HEK293 (cell line): Measurements from ENCODE around the gene RAB6A.

Source experiments
- CTCF ChIA-PET: fragments of 350-600 bp; formaldehyde crosslinking; extraction: SDS; loops from one replicate; lab custom pipeline; 2021; ENCODE audit warnings: antibody characterized with exemption; lab: Yijun Ruan, JAX
- POLR2A ChIA-PET: fragments of 300-600 bp; formaldehyde crosslinking; extraction: SDS; loops from one replicate; lab custom pipeline; 2020; ENCODE audit warnings: antibody characterized with exemption, inconsistent platforms; lab: Yijun Ruan, JAX
- H3K27ac ChIP-seq: fragments of 200-500 bp; sonication (Bioruptor generic); 2 replicates; pipeline ENCODE4 v1.5.1; 2014; ENCODE audit warnings: low read depth, low read length, control low read depth, inconsistent platforms; ENCODE audit errors: extremely low read depth
- H3K36me3 ChIP-seq, 2 experiments: fragments of 200-500 bp in 1 of 2; sonication (Bioruptor generic) in 1 of 2; 1 replicate in 1 of 2; 2 replicates in 1 of 2; pipeline ENCODE4 v1.5.1; 2014 to 2017; ENCODE audit warnings: inconsistent platforms in 2 of 2, low read length in 2 of 2; ENCODE audit not compliant: control insufficient read depth in 2 of 2, insufficient read depth in 1 of 2
- H3K4me1 ChIP-seq: fragments of 200-500 bp; sonication (Bioruptor generic); 2 replicates; pipeline ENCODE4 v1.5.1; 2014; ENCODE audit warnings: mild to moderate bottlenecking, low read length, inconsistent platforms; ENCODE audit not compliant: control insufficient read depth, insufficient read depth
- H3K4me3 ChIP-seq: 2 replicates; pipeline ENCODE4 v1.5.1; 2011; ENCODE audit warnings: low read depth, mild to moderate bottlenecking, control low read depth, low read length, moderate library complexity
- H3K9me3 ChIP-seq: fragments of 200-500 bp; sonication (Bioruptor generic); 2 replicates; pipeline ENCODE4 v1.5.1; 2014; ENCODE audit warnings: low read depth, low read length, inconsistent platforms; ENCODE audit not compliant: control insufficient read depth, insufficient read depth
- BCL11A ChIP-seq: fragments of 450-650 bp; formaldehyde crosslinking; IDR thresholded peaks from 2 replicates; pipeline ENCODE4 v1.5.1; 2016; ENCODE audit warnings: low read depth, missing biosample characterization, missing genetic modification characterization
- KLF10 ChIP-seq: fragments of 450-650 bp; IDR thresholded peaks from 2 replicates; pipeline ENCODE4 v1.5.1; 2018; ENCODE audit warnings: missing biosample characterization, mild to moderate bottlenecking, missing genetic modification characterization
- KLF17 ChIP-seq: fragments of 450-650 bp; formaldehyde crosslinking; IDR thresholded peaks from 2 replicates; pipeline ENCODE4 v1.5.1; 2016; ENCODE audit warnings: missing biosample characterization, missing genetic modification characterization
- KLF8 ChIP-seq: fragments of 450-650 bp; formaldehyde crosslinking; IDR thresholded peaks from 2 replicates; pipeline ENCODE4 v1.5.1; 2016; ENCODE audit warnings: missing biosample characterization, missing genetic modification characterization
- TCF7L2 ChIP-seq: IDR thresholded peaks from 2 replicates; pipeline ENCODE4 v1.6.1; 2011; ENCODE audit warnings: low read depth, mild to moderate bottlenecking, inconsistent platforms, low read length, moderate library complexity, borderline replicate concordance
- YY1 ChIP-seq: fragments of 450-650 bp; formaldehyde crosslinking; IDR thresholded peaks from 2 replicates; pipeline ENCODE4 v1.5.1; 2018; ENCODE audit warnings: missing biosample characterization, missing genetic modification characterization
- YY2 ChIP-seq: fragments of 450-650 bp; formaldehyde crosslinking; IDR thresholded peaks from 2 replicates; pipeline ENCODE4 v1.5.1; 2016; ENCODE audit warnings: missing biosample characterization, missing genetic modification characterization
- ZFP3 ChIP-seq: fragments of 450-650 bp; formaldehyde crosslinking; IDR thresholded peaks from 2 replicates; pipeline ENCODE4 v1.5.1; 2016; ENCODE audit warnings: low read depth, missing biosample characterization, missing genetic modification characterization
- ZNF133 ChIP-seq: fragments of 450-650 bp; formaldehyde crosslinking; IDR thresholded peaks from 2 replicates; pipeline ENCODE4 v1.5.1; 2016; ENCODE audit warnings: missing biosample characterization, missing genetic modification characterization
- ZNF16 ChIP-seq: fragments of 450-650 bp; formaldehyde crosslinking; IDR thresholded peaks from 2 replicates; pipeline ENCODE4 v1.5.1; 2016; ENCODE audit warnings: low read depth, missing biosample characterization, missing genetic modification characterization
- ZNF2 ChIP-seq: fragments of 450-650 bp; formaldehyde crosslinking; IDR thresholded peaks from 2 replicates; pipeline ENCODE4 v1.5.1; 2016; ENCODE audit warnings: missing biosample characterization, missing genetic modification characterization
- ZNF223 ChIP-seq: fragments of 450-650 bp; formaldehyde crosslinking; IDR thresholded peaks from 2 replicates; pipeline ENCODE4 v1.5.1; 2016; ENCODE audit warnings: missing biosample characterization, missing genetic modification characterization
- ZNF292 ChIP-seq: fragments of 450-650 bp; formaldehyde crosslinking; IDR thresholded peaks from 2 replicates; pipeline ENCODE4 v1.5.1; 2016; ENCODE audit warnings: low read depth, missing biosample characterization, missing genetic modification characterization, borderline replicate concordance
- ZNF302 ChIP-seq: fragments of 450-650 bp; formaldehyde crosslinking; IDR thresholded peaks from 2 replicates; pipeline ENCODE4 v1.5.1; 2016; ENCODE audit warnings: missing biosample characterization, missing genetic modification characterization, low read depth
- ZNF366 ChIP-seq: fragments of 450-650 bp; formaldehyde crosslinking; conservative IDR thresholded peaks from 2 replicates; pipeline ENCODE4 v1.5.1; 2016; ENCODE audit warnings: missing biosample characterization, missing genetic modification characterization
- ZNF37A ChIP-seq: fragments of 450-650 bp; IDR thresholded peaks from 2 replicates; pipeline ENCODE4 v1.5.1; 2018; ENCODE audit warnings: missing biosample characterization, missing genetic modification characterization
- ZNF391 ChIP-seq: fragments of 450-650 bp; formaldehyde crosslinking; IDR thresholded peaks from 2 replicates; pipeline ENCODE4 v1.5.1; 2016; ENCODE audit warnings: low read depth, missing biosample characterization, missing genetic modification characterization, borderline replicate concordance
- ZNF48 ChIP-seq: fragments of 450-650 bp; formaldehyde crosslinking; IDR thresholded peaks from 2 replicates; pipeline ENCODE4 v1.5.1; 2016; ENCODE audit warnings: missing biosample characterization, missing genetic modification characterization
- ZNF544 ChIP-seq: fragments of 450-650 bp; formaldehyde crosslinking; IDR thresholded peaks from 2 replicates; pipeline ENCODE4 v1.5.0; 2017; ENCODE audit warnings: missing biosample characterization, missing genetic modification characterization
- ZNF549 ChIP-seq: fragments of 450-650 bp; IDR thresholded peaks from 2 replicates; pipeline ENCODE4 v1.5.1; 2018; ENCODE audit warnings: missing biosample characterization, missing genetic modification characterization, mild to moderate bottlenecking, inconsistent platforms, moderate library complexity
- ZNF560 ChIP-seq: fragments of 450-650 bp; formaldehyde crosslinking; IDR thresholded peaks from 2 replicates; pipeline ENCODE4 v1.5.1; 2017; ENCODE audit warnings: missing biosample characterization, missing genetic modification characterization, borderline replicate concordance
- ZNF585B ChIP-seq: fragments of 450-650 bp; formaldehyde crosslinking; IDR thresholded peaks from 2 replicates; pipeline ENCODE4 v1.5.1; 2016; ENCODE audit warnings: missing biosample characterization, missing genetic modification characterization
- ZNF624 ChIP-seq: fragments of 450-650 bp; formaldehyde crosslinking; IDR thresholded peaks from 2 replicates; pipeline ENCODE4 v1.5.1; 2017; ENCODE audit warnings: missing biosample characterization, missing genetic modification characterization
- ZNF677 ChIP-seq: fragments of 450-650 bp; IDR thresholded peaks from 2 replicates; pipeline ENCODE4 v1.5.0; 2018; ENCODE audit warnings: missing biosample characterization, mild to moderate bottlenecking, missing genetic modification characterization, moderate library complexity
- ZNF701 ChIP-seq: fragments of 450-650 bp; formaldehyde crosslinking; IDR thresholded peaks from 2 replicates; pipeline ENCODE4 v1.5.1; 2016; ENCODE audit warnings: missing biosample characterization, missing genetic modification characterization
- ZNF707 ChIP-seq: fragments of 450-650 bp; formaldehyde crosslinking; IDR thresholded peaks from 2 replicates; pipeline ENCODE4 v1.5.1; 2016; ENCODE audit warnings: missing biosample characterization, missing genetic modification characterization
- ZNF792 ChIP-seq: fragments of 450-650 bp; formaldehyde crosslinking; IDR thresholded peaks from 2 replicates; pipeline ENCODE4 v1.5.1; 2016; ENCODE audit warnings: missing biosample characterization, missing genetic modification characterization
- ZSCAN16 ChIP-seq: fragments of 450-650 bp; formaldehyde crosslinking; IDR thresholded peaks from 2 replicates; pipeline ENCODE4 v1.5.1; 2016; ENCODE audit warnings: missing biosample characterization, missing genetic modification characterization
- ZSCAN5A ChIP-seq: fragments of 450-650 bp; formaldehyde crosslinking; IDR thresholded peaks from 2 replicates; pipeline ENCODE4 v1.5.1; 2016; ENCODE audit warnings: missing biosample characterization, missing genetic modification characterization
- TF ChIP-seq, protein P1 (sequence below): fragments of 450-650 bp; formaldehyde crosslinking; IDR thresholded peaks from 2 replicates; pipeline ENCODE4 v1.5.1; 2017; ENCODE audit warnings: missing biosample characterization, missing genetic modification characterization

The RAB6A gene

DNA sequence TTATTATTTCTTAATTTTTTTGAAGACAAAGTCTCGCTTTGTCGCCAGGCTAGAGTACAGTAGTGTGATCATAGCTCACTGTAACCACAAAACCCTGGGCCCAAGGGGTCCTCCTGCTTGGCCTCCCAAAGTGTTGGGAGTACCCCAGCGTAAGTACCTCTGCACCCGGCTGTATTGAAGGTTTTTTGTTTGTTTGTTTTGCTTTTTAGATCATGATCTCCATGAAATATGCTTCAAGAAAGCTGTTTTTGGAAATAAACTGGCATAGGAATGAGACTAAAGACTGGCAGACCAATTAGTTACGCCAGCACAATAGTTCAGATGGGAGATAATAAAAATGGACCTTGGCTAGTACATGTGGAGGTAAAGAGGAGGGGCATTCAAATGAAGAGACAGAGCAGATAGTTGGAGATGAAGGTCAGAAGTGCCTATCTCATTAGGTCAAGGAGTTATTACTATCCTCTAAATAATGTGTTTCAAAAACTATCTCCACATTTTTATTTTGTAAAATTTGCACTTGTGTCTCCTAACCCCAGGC lies 22.7 kb upstream of the RAB6A start:
- TF ChIP-seq ZNF2: no peak
- TF ChIP-seq KLF8 (tag by site-specific recombination): no peak
- TF ChIP-seq ZNF133 (tag by site-specific recombination): no peak
- TF ChIP-seq ZFP3 (tag by site-specific recombination): no peak
- TF ChIP-seq ZNF701 (tag by site-specific recombination): no peak
- TF ChIP-seq ZSCAN5A: no peak
- no peak for TF ChIP-seq ZNF585B (tag by site-specific recombination)
- TF ChIP-seq YY1 (tag by site-specific recombination): no peak
- no peak for TF ChIP-seq ZNF292 (tag by site-specific recombination)
- no peak for TF ChIP-seq TCF7L2
- no peak for TF ChIP-seq ZNF707
- no peak for TF ChIP-seq ZNF560 (tag by site-specific recombination)
- TF ChIP-seq KLF10: no peak
- TF ChIP-seq ZNF391 (tag by site-specific recombination): no peak
- no peaks in the 10 kb centered on the region for H3K36me3 ChIP-seq
- CTCF ChIA-PET: interaction anchor here (0.8 to 1.3 kb wide), 2 partner anchors 158 to 196 kb away, joined by 3 read pairs; no protein-coding TSS in a partner anchor
- no peaks in the 10 kb centered on the region for H3K9me3 ChIP-seq
- H3K4me3 ChIP-seq: no peak overlapping the region
- POLR2A ChIA-PET: no interaction called here
- H3K4me1 ChIP-seq: no peaks in the 10 kb centered on the region
- no peak overlapping the region for H3K27ac ChIP-seq

- POLR2A ChIA-PET: no interaction called here
- CTCF ChIA-PET: no interaction called here
- H3K4me3 ChIP-seq: no peak overlapping the region
- no peak overlapping the region for H3K27ac ChIP-seq
- H3K4me1 ChIP-seq: no peaks in the 10 kb centered on the region
- no peaks in the 10 kb centered on the region for H3K9me3 ChIP-seq
- no peak for TF ChIP-seq BCL11A
- no peak for TF ChIP-seq ZNF549 (tag by site-specific recombination)
- TF ChIP-seq ZSCAN16: no peak
- no peak for TF ChIP-seq ZNF792 (tag by site-specific recombination)
- TF ChIP-seq ZNF16 (tag by site-specific recombination): no peak
- no peak for TF ChIP-seq ZNF544
- TF ChIP-seq ZNF37A (tag by site-specific recombination): no peak
- no peak for TF ChIP-seq KLF17
- TF ChIP-seq ZNF366 (tag by site-specific recombination): no peak
- TF ChIP-seq ZNF48 (tag by site-specific recombination): no peak
- TF ChIP-seq YY2 (tag by site-specific recombination): no peak
- no peak for TF ChIP-seq ZNF677
- TF ChIP-seq KLF8 (tag by site-specific recombination): no peak
- no peak for TF ChIP-seq ZNF302 (tag by site-specific recombination)
- TF ChIP-seq, protein P1, sequence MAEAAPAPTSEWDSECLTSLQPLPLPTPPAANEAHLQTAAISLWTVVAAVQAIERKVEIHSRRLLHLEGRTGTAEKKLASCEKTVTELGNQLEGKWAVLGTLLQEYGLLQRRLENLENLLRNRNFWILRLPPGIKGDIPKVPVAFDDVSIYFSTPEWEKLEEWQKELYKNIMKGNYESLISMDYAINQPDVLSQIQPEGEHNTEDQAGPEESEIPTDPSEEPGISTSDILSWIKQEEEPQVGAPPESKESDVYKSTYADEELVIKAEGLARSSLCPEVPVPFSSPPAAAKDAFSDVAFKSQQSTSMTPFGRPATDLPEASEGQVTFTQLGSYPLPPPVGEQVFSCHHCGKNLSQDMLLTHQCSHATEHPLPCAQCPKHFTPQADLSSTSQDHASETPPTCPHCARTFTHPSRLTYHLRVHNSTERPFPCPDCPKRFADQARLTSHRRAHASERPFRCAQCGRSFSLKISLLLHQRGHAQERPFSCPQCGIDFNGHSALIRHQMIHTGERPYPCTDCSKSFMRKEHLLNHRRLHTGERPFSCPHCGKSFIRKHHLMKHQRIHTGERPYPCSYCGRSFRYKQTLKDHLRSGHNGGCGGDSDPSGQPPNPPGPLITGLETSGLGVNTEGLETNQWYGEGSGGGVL (tag by site-specific recombination): no peak
- no peak for TF ChIP-seq ZNF223 (tag by site-specific recombination)
- TF ChIP-seq ZNF624: no peak
- TF ChIP-seq, all 188 proteins: peak for 0
- H3K36me3 ChIP-seq: no peaks in the 10 kb centered on the region
Observed at GRCh38 chr11:73781303-73781702, 20.4 kb upstream of the RAB6A start.
